Measurements from ENCODE around the gene FGFR3.

DNA sequence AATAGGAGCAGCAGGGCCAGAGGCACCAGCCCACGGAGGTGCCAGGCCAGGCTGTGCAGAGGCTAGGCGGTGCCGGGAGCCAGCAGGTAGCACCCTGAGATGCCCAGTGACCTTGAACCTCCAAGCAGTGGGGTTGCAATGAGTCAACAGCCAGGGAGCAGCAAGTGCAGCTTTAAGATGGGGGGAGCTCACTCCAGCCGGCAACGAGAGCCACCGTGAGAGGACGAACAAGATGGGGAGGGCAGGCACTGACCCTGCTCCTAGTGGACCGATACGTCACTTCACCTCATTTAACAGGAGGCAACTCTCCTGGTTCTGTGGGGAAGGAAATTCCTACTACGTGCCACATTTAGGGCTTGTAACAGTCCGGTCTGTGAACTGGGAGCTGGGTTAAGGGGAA, 58.1 kb downstream of the FGFR3 start:
- no peak for TF ChIP-seq RAD21 (CRISPR knock-in tag; conservative IDR thresholded peaks at IDR 0.05 in 1 of 2, IDR thresholded peaks at IDR 0.05 in 1 of 2)
- TF ChIP-seq, protein P1, sequence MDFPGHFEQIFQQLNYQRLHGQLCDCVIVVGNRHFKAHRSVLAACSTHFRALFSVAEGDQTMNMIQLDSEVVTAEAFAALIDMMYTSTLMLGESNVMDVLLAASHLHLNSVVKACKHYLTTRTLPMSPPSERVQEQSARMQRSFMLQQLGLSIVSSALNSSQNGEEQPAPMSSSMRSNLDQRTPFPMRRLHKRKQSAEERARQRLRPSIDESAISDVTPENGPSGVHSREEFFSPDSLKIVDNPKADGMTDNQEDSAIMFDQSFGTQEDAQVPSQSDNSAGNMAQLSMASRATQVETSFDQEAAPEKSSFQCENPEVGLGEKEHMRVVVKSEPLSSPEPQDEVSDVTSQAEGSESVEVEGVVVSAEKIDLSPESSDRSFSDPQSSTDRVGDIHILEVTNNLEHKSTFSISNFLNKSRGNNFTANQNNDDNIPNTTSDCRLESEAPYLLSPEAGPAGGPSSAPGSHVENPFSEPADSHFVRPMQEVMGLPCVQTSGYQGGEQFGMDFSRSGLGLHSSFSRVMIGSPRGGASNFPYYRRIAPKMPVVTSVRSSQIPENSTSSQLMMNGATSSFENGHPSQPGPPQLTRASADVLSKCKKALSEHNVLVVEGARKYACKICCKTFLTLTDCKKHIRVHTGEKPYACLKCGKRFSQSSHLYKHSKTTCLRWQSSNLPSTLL (IDR thresholded peaks at IDR 0.05), result no peak
- TF ChIP-seq POLR2A (conservative IDR thresholded peaks at IDR 0.05), result no peak
- no peak for TF ChIP-seq TAF1 (IDR thresholded peaks at IDR 0.05; ENCODE audit: control insufficient read depth, extremely low read depth, insufficient read depth, low read length, severe bottlenecking)
- TF ChIP-seq CREM (IDR thresholded peaks at IDR 0.05; ENCODE audit: low read depth), result no peak
- TF ChIP-seq FOXK2 (conservative IDR thresholded peaks at IDR 0.05 in 1 of 2, IDR thresholded peaks at IDR 0.05 in 1 of 2; ENCODE audit: low read depth in 2 of 2), result no peak
- no peak for TF ChIP-seq CBFB (CRISPR knock-in tag; IDR thresholded peaks at IDR 0.05)
- no peak for TF ChIP-seq CBX1 (IDR thresholded peaks at IDR 0.05; ENCODE audit: low read depth)
